ENCODE data around the gene GALNT1.

GRCh38 chr18:35577045-35577848, 4.3 kb upstream of the GALNT1 start:
- TF ChIP-seq EZH2 (IDR thresholded peaks at IDR 0.05), result no peak
- TF ChIP-seq POLR2AphosphoS5 (IDR thresholded peaks at IDR 0.05; ENCODE audit: borderline replicate concordance, low read depth, low read length), result no peak
